A673 (cell line): ENCODE measurements around the gene SLC23A2. TPM values are rescaled to one million over a fixed set of nuclear protein-coding genes. Genes with fewer than 3 reads are reported as not detected.

ENCODE experiments used
- BruUV-seq: library from RNA; stranded (reverse); fragments of 400-500 nt; replicated peaks from 2 replicates; lab custom pipeline; 2021; lab: Mats Ljungman, UMichigan
- CTCF ChIA-PET: fragments of 300-600 bp; sonication (Branson Sonifier 250); formaldehyde crosslinking; loops from one replicate; lab custom pipeline; 2022; ENCODE audit warnings: antibody characterized with exemption; lab: Charles Lee
- POLR2A ChIA-PET: fragments of 300-600 bp; sonication (Branson Sonifier 250); formaldehyde crosslinking; loops from one replicate; lab custom pipeline; 2022; ENCODE audit warnings: antibody characterized with exemption; ENCODE audit not compliant: low non-redundant PET; lab: Charles Lee
- DNase-seq: peaks from one replicate; pipeline ENCODE4 v3.0.0-alpha.2; 2015; ENCODE audit warnings: low spot score
- H3K27ac ChIP-seq: fragments of 200-600 bp; sonication (generic); 2 replicates; pipeline ENCODE4 v1.5.1; 2016; ENCODE audit warnings: mixed run types, low read depth, mild to moderate bottlenecking, mixed read lengths, antibody characterized with exemption, low read length; ENCODE audit not compliant: poor library complexity, severe bottlenecking
- H3K27me3 ChIP-seq: fragments of 200-600 bp; sonication (generic); replicated peaks from 2 replicates; pipeline ENCODE4 v1.6.1; 2017; ENCODE audit warnings: mixed run types, low read depth, mild to moderate bottlenecking, mixed read lengths, antibody characterized with exemption, low read length; ENCODE audit not compliant: insufficient read depth, poor library complexity
- H3K36me3 ChIP-seq: fragments of 200-600 bp; sonication (generic); 2 replicates; pipeline ENCODE4 v1.6.1; 2016; ENCODE audit warnings: mixed run types, mild to moderate bottlenecking, mixed read lengths, antibody characterized with exemption, low read length; ENCODE audit not compliant: insufficient read depth, poor library complexity, severe bottlenecking
- H3K4me1 ChIP-seq: fragments of 200-600 bp; sonication (generic); 2 replicates; pipeline ENCODE4 v1.6.1; 2017; ENCODE audit warnings: mixed run types, mild to moderate bottlenecking, mixed read lengths, antibody characterized with exemption, low read length; ENCODE audit not compliant: insufficient read depth, poor library complexity, severe bottlenecking
- H3K4me3 ChIP-seq: fragments of 200-600 bp; sonication (generic); 2 replicates; pipeline ENCODE4 v1.5.1; 2016; ENCODE audit warnings: low read depth, mixed run types, mild to moderate bottlenecking, mixed read lengths, low read length; ENCODE audit not compliant: poor library complexity, severe bottlenecking
- H3K9me3 ChIP-seq: fragments of 200-600 bp; sonication (generic); 2 replicates; pipeline ENCODE4 v1.6.1; 2016; ENCODE audit warnings: mixed run types, low read depth, mild to moderate bottlenecking, mixed read lengths, antibody characterized with exemption, low read length; ENCODE audit not compliant: poor library complexity, severe bottlenecking
- CTCF ChIP-seq: fragments of 300-800, 200-600 bp; sonication (generic); conservative IDR thresholded peaks from 2 replicates; pipeline ENCODE4 v1.5.1; 2017; ENCODE audit warnings: low read depth, mild to moderate bottlenecking, antibody characterized with exemption, low read length, moderate library complexity, mixed read lengths
- EZH2 ChIP-seq: fragments of 200-600 bp; sonication (generic); IDR thresholded peaks from 2 replicates; pipeline ENCODE4 v1.6.1; 2017; ENCODE audit warnings: borderline replicate concordance, low read depth, mild to moderate bottlenecking, mixed read lengths, antibody characterized with exemption, low read length; ENCODE audit not compliant: poor library complexity, severe bottlenecking
- intact Hi-C: fragments of 100-400 bp; cut with micrococcal nuclease; formaldehyde crosslinking; loops from one replicate; pipeline ENCODE4 v1.10.0; 2022; ENCODE audit not compliant: unreplicated experiment
- total RNA-seq: library from RNA; stranded (reverse); gene quantifications from 2 replicates; pipeline ENCODE4 v1.2.3, GENCODE V29; 2021

Gene SLC23A2
- total RNA-seq, 1 experiment from 2014 or later, result 29.4 TPM

- TF ChIP-seq CTCF, result no peak
- DNase-seq, result no peak
- peaks cover 19% of the 10 kb centered on the region for H3K36me3 ChIP-seq
- BruUV-seq, result no TSS peak
- no peak overlapping the region for H3K4me3 ChIP-seq
- H3K27ac ChIP-seq, result no peak overlapping the region
- intact Hi-C loops, result no loop called here
- ChIA-PET POLR2A (no interaction called here), CTCF (no interaction called here)
- H3K9me3 ChIP-seq, result no peaks in the 10 kb centered on the region
- peaks cover 6% of the 10 kb centered on the region for H3K4me1 ChIP-seq
- no peaks in the 10 kb centered on the region for H3K27me3 ChIP-seq
Measured at GRCh38 chr20:4876301-4876700, 125.0 kb downstream of the SLC23A2 start.

GRCh38 chr20:4875578-4876067, 125.7 kb downstream of the SLC23A2 start:
- peak; percentile 63 for DNase-seq
- TF ChIP-seq EZH2 (no peak), CTCF (no peak)
- CTCF ChIA-PET, result no interaction called here
- BruUV-seq, result no TSS peak
- Histone ChIP-seq H3K27me3 (no peaks in the 10 kb centered on the region), H3K27ac (no peak overlapping the region), H3K36me3 (peaks cover 19% of the 10 kb centered on the region), H3K4me3 (no peak overlapping the region), H3K4me1 (peaks cover 6% of the 10 kb centered on the region), H3K9me3 (no peaks in the 10 kb centered on the region)
- intact Hi-C loops, result no loop called here
- POLR2A ChIA-PET, result no interaction called here

GRCh38 chr20:4873396-4873795, 127.9 kb downstream of the SLC23A2 start:
- ChIA-PET CTCF (no interaction called here), POLR2A (no interaction called here)
- peak; percentile 6 for DNase-seq
- peaks cover 19% of the 10 kb centered on the region for H3K36me3 ChIP-seq
- no peaks in the 10 kb centered on the region for H3K9me3 ChIP-seq
- intact Hi-C loops, result no loop called here
- no TSS peak for BruUV-seq
- no peak overlapping the region for H3K4me3 ChIP-seq
- no peaks in the 10 kb centered on the region for H3K27me3 ChIP-seq
- peaks cover 6% of the 10 kb centered on the region for H3K4me1 ChIP-seq
- TF ChIP-seq EZH2 (no peak), CTCF (no peak)
- H3K27ac ChIP-seq, result no peak overlapping the region
